ENCODE data around the gene DOCK9. TPM values are rescaled to one million over a fixed set of nuclear protein-coding genes. Genes with fewer than 3 reads are reported as not detected.

The DOCK9 gene
- total and polyA plus RNA-seq, 9 of the 15 experiments (the other 6 are each of a cell fraction or from before 2014, with no cell fraction given) = 3.5 to 25.3 (median 16.7) TPM

GRCh38 chr13:98940325-98941001 is 37.4 kb downstream of the DOCK9 start:
- H3K27me3 ChIP-seq (ENCODE audit: control insufficient read depth in 2 of 2, insufficient read depth in 2 of 2, low read length in 2 of 2) = no peaks in the 10 kb centered on the region
- no TSS peak for BruUV-seq (replicated peaks)
- DNase-seq (ENCODE audit: extremely low read depth in 1 of 4, low spot score in 3 of 4) (no peak), FAIRE-seq (no peak), ATAC-seq (no peak)
- 55% methylated on average over 8 of the region's 8 CpGs for WGBS (ENCODE audit: insufficient coverage, low coverage, missing lambda C conversion rate)
- no peaks in the 10 kb centered on the region for H4K20me1 ChIP-seq (replicated peaks; ENCODE audit: control insufficient read depth, insufficient read depth, low read length)
- ChIA-PET POLR2A (interaction anchor here (0.9 kb wide), 1 partner anchor 10 kb away, joined by 3 read pairs; no protein-coding TSS in a partner anchor), CTCF (ENCODE audit: low intra/inter-chr PET ratio) (no interaction called here)
- TF ChIP-seq CBFA2T3 (IDR thresholded peaks at IDR 0.05) = peak; percentile 33; the same call in 1 of the 2 replicates
- TF ChIP-seq ZNF436 (CRISPR knock-in tag; IDR thresholded peaks at IDR 0.05) = no peak
- peak; percentile 13 for TF ChIP-seq MEIS2 (IDR thresholded peaks at IDR 0.05; ENCODE audit: partially characterized antibody)
- H3K9me3 ChIP-seq (replicated peaks; ENCODE audit: control insufficient read depth, insufficient read depth, low read depth, low read length) = no peaks in the 10 kb centered on the region
- no peak overlapping the region for H3K27ac ChIP-seq (ENCODE audit: extremely low read depth, low read depth, low read length)
- no peak overlapping the region for H3K9ac ChIP-seq (ENCODE audit: insufficient read depth in 1 of 2, low read depth in 2 of 2, low read length in 2 of 2)
- no peak overlapping the region for H2AFZ ChIP-seq (ENCODE audit: low read depth, low read length)
- H3K4me2 ChIP-seq (ENCODE audit: insufficient read depth, low read length) = no peak overlapping the region
- in situ Hi-C loops (cut with MboI) (no loop called here), intact Hi-C loops (cut with micrococcal nuclease) (no loop called here)
- peaks cover 0 to 11% of the 10 kb centered on the region in 2 experiments; a peak in 2 of 5 replicates for H3K4me1 ChIP-seq (replicated peaks in 1 of 2; ENCODE audit: control insufficient read depth in 2 of 2, insufficient read depth in 2 of 2, low read length in 2 of 2)
- no peaks in the 10 kb centered on the region for H3K36me3 ChIP-seq (ENCODE audit: control insufficient read depth, insufficient read depth, low read length)
- no peaks in the 10 kb centered on the region for H3K79me2 ChIP-seq (ENCODE audit: control insufficient read depth, insufficient read depth, low read length)
- H3K4me3 ChIP-seq = no peak overlapping the region
- no peaks in the 10 kb centered on the region for H3K9me1 ChIP-seq (ENCODE audit: control insufficient read depth, insufficient read depth, low read length)

DNA sequence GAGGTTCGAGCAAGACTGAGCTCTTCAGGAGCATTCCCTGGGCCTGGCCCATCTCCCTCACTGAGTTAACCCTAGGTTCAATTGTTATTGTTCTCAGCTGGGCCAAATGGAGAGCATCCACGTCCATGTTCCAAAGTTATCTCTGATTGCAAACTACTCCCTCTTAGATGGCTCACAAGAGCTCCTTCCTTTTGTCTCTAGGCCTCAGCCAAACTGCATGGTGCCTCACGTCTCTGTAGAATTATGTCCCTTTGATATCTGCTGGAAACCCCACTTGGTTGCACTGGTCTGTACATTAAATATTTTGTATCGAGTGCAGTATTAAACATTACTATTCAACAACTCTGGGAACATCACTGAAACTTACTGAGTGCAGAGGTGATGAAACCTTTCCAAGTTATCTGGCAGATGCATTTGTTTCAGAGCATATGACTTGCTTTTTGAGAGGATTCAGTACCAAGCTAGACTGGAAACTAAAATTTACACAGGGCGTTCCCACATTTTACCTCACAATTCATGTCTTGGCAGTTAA is 38.1 kb downstream of the DOCK9 start:
- FAIRE-seq (no peak), ATAC-seq (no peak; the same call in 2 of the 3 replicates), DNase-seq (ENCODE audit: extremely low read depth in 1 of 4, low spot score in 3 of 4) (no peak)
- ChIA-PET POLR2A (interaction anchor here (0.6 to 0.9 kb wide), 2 partner anchors 10 to 31 kb away, joined by 3 read pairs; no protein-coding TSS in a partner anchor), CTCF (ENCODE audit: low intra/inter-chr PET ratio) (no interaction called here)
- no peaks in the 10 kb centered on the region for H3K36me3 ChIP-seq (ENCODE audit: control insufficient read depth, insufficient read depth, low read length)
- H3K4me2 ChIP-seq (ENCODE audit: insufficient read depth, low read length) = no peak overlapping the region
- H2AFZ ChIP-seq (ENCODE audit: low read depth, low read length) = no peak overlapping the region
- H4K20me1 ChIP-seq (replicated peaks; ENCODE audit: control insufficient read depth, insufficient read depth, low read length) = no peaks in the 10 kb centered on the region
- in situ Hi-C loops (cut with MboI) = no loop called here
- H3K9ac ChIP-seq (ENCODE audit: insufficient read depth in 1 of 2, low read depth in 2 of 2, low read length in 2 of 2) = no peak overlapping the region
- no peaks in the 10 kb centered on the region for H3K9me3 ChIP-seq (replicated peaks; ENCODE audit: control insufficient read depth, insufficient read depth, low read depth, low read length)
- intact Hi-C loops (cut with micrococcal nuclease) = no loop called here
- no peaks in the 10 kb centered on the region for H3K9me1 ChIP-seq (ENCODE audit: control insufficient read depth, insufficient read depth, low read length)
- no peaks in the 10 kb centered on the region for H3K27me3 ChIP-seq (ENCODE audit: control insufficient read depth in 2 of 2, insufficient read depth in 2 of 2, low read length in 2 of 2)
- no peak overlapping the region for H3K4me3 ChIP-seq
- no peaks in the 10 kb centered on the region for H3K79me2 ChIP-seq (ENCODE audit: control insufficient read depth, insufficient read depth, low read length)
- H3K4me1 ChIP-seq (replicated peaks in 1 of 2; ENCODE audit: control insufficient read depth in 2 of 2, insufficient read depth in 2 of 2, low read length in 2 of 2) = peaks cover 0 to 11% of the 10 kb centered on the region in 2 experiments; a peak in 2 of 5 replicates
- no TSS peak for BruUV-seq (replicated peaks)
- 57% methylated on average over 5 of the region's 5 CpGs for WGBS (ENCODE audit: insufficient coverage, low coverage, missing lambda C conversion rate)
- H3K27ac ChIP-seq (ENCODE audit: extremely low read depth, low read depth, low read length) = no peak overlapping the region
- TF ChIP-seq NFRKB (IDR thresholded peaks at IDR 0.05; ENCODE audit: low read depth) (no peak), NFE2 (IDR thresholded peaks at IDR 0.05; ENCODE audit: low read depth) (no peak), NCOA2 (IDR thresholded peaks at IDR 0.05; ENCODE audit: partially characterized antibody in 2 of 2) (no peak), ZNF785 (CRISPR knock-in tag; IDR thresholded peaks at IDR 0.05) (no peak), FOXP4 (CRISPR knock-in tag; IDR thresholded peaks at IDR 0.05; ENCODE audit: borderline replicate concordance) (no peak), KAT7 (CRISPR knock-in tag; IDR thresholded peaks at IDR 0.05; ENCODE audit: borderline replicate concordance) (no peak), ZNF445 (CRISPR knock-in tag; IDR thresholded peaks at IDR 0.05; ENCODE audit: low read depth) (no peak), ATF7 (IDR thresholded peaks at IDR 0.05) (no peak), CREB3 (tag; conservative IDR thresholded peaks at IDR 0.05; ENCODE audit: low read depth) (no peak), NRF1 (conservative IDR thresholded peaks at IDR 0.05 in 1 of 2, IDR thresholded peaks at IDR 0.05 in 1 of 2) (no peak)

All from K562 (cell line).